Sigmoid colon (tissue), 7 donors: ENCODE data around the gene NREP. TPM values are rescaled to one million over a fixed set of nuclear protein-coding genes. Genes with fewer than 3 reads are reported as not detected.

ENCODE experiments used
- DNase-seq: peaks from one replicate; pipeline ENCODE4 v3.0.0-alpha.2; 2019
- H3K27ac ChIP-seq, 4 donors: fragments of 200-600 bp; sonication (generic); one replicate each; pipeline ENCODE4 v1.5.1; 2016 to 2019; ENCODE audit warnings: mild to moderate bottlenecking in 1 of 4
- H3K27me3 ChIP-seq, 3 donors: fragments of 200-600 bp; sonication (generic); one replicate each; pipeline ENCODE4 v1.5.1; 2019; ENCODE audit warnings: mild to moderate bottlenecking in 1 of 3
- H3K36me3 ChIP-seq, 4 donors: fragments of 200-600 bp; sonication (generic); one replicate each; pipeline ENCODE4 v1.5.1; 2016 to 2019
- H3K4me1 ChIP-seq, 4 donors: fragments of 200-600 bp; sonication (generic); one replicate each; pipeline ENCODE4 v1.5.1; 2017 to 2019
- H3K4me3 ChIP-seq, 4 donors: fragments of 200-600 bp; sonication (generic); one replicate each; pipeline ENCODE4 v1.5.1; 2017 to 2019; ENCODE audit warnings: mild to moderate bottlenecking in 2 of 4, moderate library complexity in 1 of 4
- H3K9me3 ChIP-seq, 4 donors: fragments of 200-600 bp in 3 of 4; sonication (generic) in 3 of 4; one replicate each; pipeline versions ENCODE4 v1.5.1 to v1.6.1; 2013 to 2019
- CTCF ChIP-seq, 4 experiments: fragments of 450-650 bp in 3 of 4; fragments of 200-600 bp in 1 of 4; IDR thresholded peaks; one replicate each; pipeline ENCODE4 v1.5.1; 2016 to 2019; ENCODE audit warnings: antibody characterized with exemption in 4 of 4, mild to moderate bottlenecking in 3 of 4, moderate library complexity in 2 of 4
- EP300 ChIP-seq, 4 donors: sonication (generic); formaldehyde crosslinking; IDR thresholded peaks; one replicate each; pipeline ENCODE4 v1.6.1; 2017; ENCODE audit warnings: antibody characterized with exemption in 4 of 4
- POLR2A ChIP-seq, 2 donors: fragments of 450-650 bp; IDR thresholded peaks; one replicate each; pipeline ENCODE4 v1.6.1; 2016; ENCODE audit warnings: antibody characterized with exemption in 2 of 2, mild to moderate bottlenecking in 2 of 2, moderate library complexity in 2 of 2
- POLR2AphosphoS5 ChIP-seq, 4 donors: sonication (generic); formaldehyde crosslinking; IDR thresholded peaks; one replicate each; pipeline ENCODE4 v1.6.1; 2017; ENCODE audit warnings: antibody characterized with exemption in 4 of 4
- WGBS, 2 donors: extraction: QIAGEN DNeasy Blood & Tissue Kit; methylation state at CpG; one replicate each; pipeline ENCODE4 v1.1.7; 2013; 5-methylcytosine and 5-hydroxymethylcytosine counted together
- intact Hi-C: fragments of 100-400 bp; cut with DNase I; formaldehyde crosslinking; loops from one replicate; pipeline ENCODE4 v1.15.1; 2023
- polyA plus RNA-seq, 3 donors: library from polyadenylated mRNA; stranded (reverse); fragments of 200-250 nt; gene quantifications; one replicate each; pipeline ENCODE4 v1.2.3, GENCODE V29; 2013
- small RNA-seq, 3 donors: library from RNA; depleted of rRNA; stranded (forward); fragments of <200 nt; gene quantifications; one replicate each; pipeline ENCODE3, GENCODE V24; 2016
- total RNA-seq, 4 donors: library from RNA; depleted of rRNA; stranded (reverse); fragments of >200 nt; gene quantifications; one replicate each; pipeline ENCODE4 v1.1.0, GENCODE V29; 2016
- donor health status: healthy with polysubstance abuse.
- donor health status: Bipolar disorder and iron deficiency.
- donor health status: healthy.

NREP gene
- total and polyA plus RNA-seq, 7 donors, result 6.5 to 41.3 (median 14.6) TPM

GRCh38 chr5:111681414-111682120, 75.4 kb downstream of the NREP start:
- Histone ChIP-seq H3K4me3 (no peak overlapping the region), H3K4me1 (peaks cover 0 to 15% (median 13%) of the 10 kb centered on the region in 4 donors), H3K27me3 (no peaks in the 10 kb centered on the region), H3K27ac (peak overlapping the region; percentile 5 to 60 (median 30)), H3K9me3 (no peaks in the 10 kb centered on the region), H3K36me3 (no peaks in the 10 kb centered on the region)
- no peak for DNase-seq
- TF ChIP-seq POLR2AphosphoS5 (IDR thresholded peaks at IDR 0.05) (no peak), POLR2A (IDR thresholded peaks at IDR 0.05) (no peak), CTCF (IDR thresholded peaks at IDR 0.05) (no peak), EP300 (IDR thresholded peaks at IDR 0.05) (no peak)
- intact Hi-C loops, result loop anchor here (5.0 kb wide), 1 partner anchor 466 kb away; no protein-coding TSS in a partner anchor
- WGBS, 2 donors, result 69 to 75% methylated on average over 8 of the region's 8 CpGs

GRCh38 chr5:111680737-111681413, 76.1 kb downstream of the NREP start:
- intact Hi-C loops, result loop anchor here (5.0 kb wide), 1 partner anchor 466 kb away; no protein-coding TSS in a partner anchor
- H3K27ac ChIP-seq, result peak overlapping the region; percentile 5 to 60 (median 42)
- no peak overlapping the region for H3K4me3 ChIP-seq
- 15 to 49% methylated on average over 6 of the region's 6 CpGs for WGBS, 2 donors
- no peaks in the 10 kb centered on the region for H3K27me3 ChIP-seq
- DNase-seq, result peak; percentile 88
- no peaks in the 10 kb centered on the region for H3K36me3 ChIP-seq
- H3K9me3 ChIP-seq, result no peaks in the 10 kb centered on the region
- peaks cover 0 to 15% (median 13%) of the 10 kb centered on the region in 4 donors for H3K4me1 ChIP-seq
- TF ChIP-seq EP300 (IDR thresholded peaks at IDR 0.05), result no peak
- peak; percentile 37 to 62 (median 47) for TF ChIP-seq POLR2AphosphoS5 (IDR thresholded peaks at IDR 0.05)

- Histone ChIP-seq H3K9me3 (no peaks in the 10 kb centered on the region), H3K4me1 (peaks cover 0 to 15% (median 13%) of the 10 kb centered on the region in 4 donors), H3K27ac (no peak overlapping the region), H3K4me3 (no peak overlapping the region), H3K27me3 (no peaks in the 10 kb centered on the region), H3K36me3 (no peaks in the 10 kb centered on the region)
- WGBS, 2 donors, result 96 to 97% methylated on average over 8 of the region's 8 CpGs
- intact Hi-C loops, result loop anchor here (5.0 kb wide), 1 partner anchor 468 kb away; no protein-coding TSS in a partner anchor
- TF ChIP-seq CTCF (IDR thresholded peaks at IDR 0.05), result no peak
- TF ChIP-seq POLR2AphosphoS5 (IDR thresholded peaks at IDR 0.05), result no peak
- no peak for DNase-seq
Observed at GRCh38 chr5:111679611-111680010, 77.4 kb downstream of the NREP start.

Small RNA genes within 50 kb of the gene (small RNA-seq; reads per million reads assigned to genes)
- 0 reads per million in 3 donors for gene RN7SKP57

Other genes with a start within 250 kb of the NREP start
- gene STARD4, start 244.7 kb downstream of the NREP start, total RNA-seq, result 1 to 10 TPM; 3.3 to 8.6 (median 7.8) TPM
- 10 to 100 TPM; 13.2 to 24.5 (median 23.9) TPM for gene STARD4, start 244.7 kb downstream of the NREP start, polyA plus RNA-seq